H9 (cell line): ENCODE data around the gene PITPNB. TPM values are rescaled to one million over a fixed set of nuclear protein-coding genes. Genes with fewer than 3 reads are reported as not detected.

Source experiments
- DNase-seq: peaks from one replicate; pipeline ENCODE4 v3.0.0-alpha.2; 2017
- H2AFZ ChIP-seq: one replicate; pipeline ENCODE4 v1.6.1; 2013; ENCODE audit warnings: mild to moderate bottlenecking, low read length, control low read depth, moderate library complexity
- H2AK5ac ChIP-seq: 2 replicates; pipeline ENCODE4 v1.6.1; 2013; ENCODE audit warnings: low read length, control low read depth, mixed read lengths; ENCODE audit not compliant: insufficient read length
- H2BK120ac ChIP-seq: one replicate; pipeline ENCODE4 v1.6.1; 2013; ENCODE audit warnings: low read depth, mild to moderate bottlenecking, low read length, control low read depth, inconsistent platforms; ENCODE audit not compliant: poor library complexity, severe bottlenecking
- H2BK12ac ChIP-seq: 2 replicates; pipeline ENCODE4 v1.6.1; 2013; ENCODE audit warnings: low read length, control low read depth, mixed read lengths, low read depth; ENCODE audit not compliant: insufficient read length
- H2BK15ac ChIP-seq: 2 replicates; pipeline ENCODE4 v1.6.1; 2013; ENCODE audit warnings: low read depth, low read length, control low read depth
- H2BK20ac ChIP-seq: one replicate; pipeline ENCODE4 v1.6.1; 2013; ENCODE audit warnings: low read depth, mild to moderate bottlenecking, low read length, control low read depth, inconsistent platforms; ENCODE audit not compliant: poor library complexity, severe bottlenecking
- H2BK5ac ChIP-seq: 2 replicates; pipeline ENCODE4 v1.6.1; 2013; ENCODE audit warnings: low read length, control low read depth, mixed read lengths; ENCODE audit not compliant: insufficient read length
- H3K14ac ChIP-seq: 2 replicates; pipeline ENCODE4 v1.6.1; 2013; ENCODE audit warnings: low read length, control low read depth; ENCODE audit not compliant: insufficient read depth
- H3K18ac ChIP-seq: 2 replicates; pipeline ENCODE4 v1.6.1; 2013; ENCODE audit warnings: low read depth, mild to moderate bottlenecking, mixed read lengths, low read length, control low read depth; ENCODE audit not compliant: insufficient read length
- H3K23ac ChIP-seq: 2 replicates; pipeline ENCODE4 v1.6.1; 2013; ENCODE audit warnings: low read length, control low read depth, mixed read lengths, low read depth; ENCODE audit not compliant: insufficient read length
- H3K23me2 ChIP-seq: 2 replicates; pipeline ENCODE4 v1.6.1; 2013; ENCODE audit warnings: low read depth, mild to moderate bottlenecking, mixed read lengths, low read length, control low read depth; ENCODE audit not compliant: insufficient read length, poor library complexity, severe bottlenecking
- H3K27ac ChIP-seq: 2 replicates; pipeline ENCODE4 v1.5.1; 2013; ENCODE audit warnings: low read length, control low read depth, mixed read lengths, low read depth; ENCODE audit not compliant: insufficient read length
- H3K27me3 ChIP-seq: 2 replicates; pipeline ENCODE4 v1.6.1; 2013; ENCODE audit warnings: low read length, control low read depth, inconsistent platforms; ENCODE audit not compliant: insufficient read depth
- H3K4ac ChIP-seq: 2 replicates; pipeline ENCODE4 v1.6.1; 2013; ENCODE audit warnings: low read depth, mild to moderate bottlenecking, control low read depth, inconsistent platforms, low read length, moderate library complexity
- H3K4me1 ChIP-seq: 2 replicates; pipeline ENCODE4 v1.6.1; 2013; ENCODE audit warnings: low read length, control low read depth, inconsistent platforms; ENCODE audit not compliant: insufficient read depth
- H3K4me2 ChIP-seq: 2 replicates; pipeline ENCODE4 v1.6.1; 2013; ENCODE audit warnings: low read length, control low read depth, mixed read lengths; ENCODE audit not compliant: insufficient read length, insufficient read depth
- H3K56ac ChIP-seq: 2 replicates; pipeline ENCODE4 v1.6.1; 2013; ENCODE audit warnings: low read depth, mild to moderate bottlenecking, mixed read lengths, low read length, control low read depth; ENCODE audit not compliant: insufficient read length
- H3K79me1 ChIP-seq: 2 replicates; pipeline ENCODE4 v1.6.1; 2013; ENCODE audit warnings: low read depth, mild to moderate bottlenecking, moderate library complexity, low read length, control low read depth, inconsistent platforms; ENCODE audit not compliant: insufficient read depth, poor library complexity, severe bottlenecking
- H3K79me2 ChIP-seq: 2 replicates; pipeline ENCODE4 v1.6.1; 2013; ENCODE audit warnings: low read length, control low read depth, inconsistent platforms; ENCODE audit not compliant: insufficient read depth
- H3K9ac ChIP-seq: 2 replicates; pipeline ENCODE4 v1.6.1; 2013; ENCODE audit warnings: low read length, control low read depth, mixed read lengths; ENCODE audit not compliant: insufficient read length; ENCODE audit errors: extremely low read depth
- H3K9me3 ChIP-seq: one replicate; pipeline ENCODE4 v1.6.1; 2013; ENCODE audit warnings: low read depth, low read length, inconsistent platforms; ENCODE audit not compliant: control insufficient read depth
- H3T11ph ChIP-seq: one replicate; pipeline ENCODE4 v1.6.1; 2013; ENCODE audit warnings: mild to moderate bottlenecking, low read length, control low read depth, inconsistent platforms
- H4K20me1 ChIP-seq: one replicate; pipeline ENCODE4 v1.6.1; 2013; ENCODE audit not compliant: control insufficient read depth, insufficient read length, insufficient read depth
- H4K5ac ChIP-seq: 2 replicates; pipeline ENCODE4 v1.6.1; 2013; ENCODE audit warnings: low read depth, mild to moderate bottlenecking, mixed read lengths, low read length, control low read depth; ENCODE audit not compliant: insufficient read length
- H4K8ac ChIP-seq: replicated peaks from 2 replicates; pipeline ENCODE4 v1.6.1; 2013; ENCODE audit warnings: low read length, control low read depth, mixed read lengths, low read depth; ENCODE audit not compliant: insufficient read length
- H4K91ac ChIP-seq: 2 replicates; pipeline ENCODE4 v1.6.1; 2013; ENCODE audit warnings: low read depth, mild to moderate bottlenecking, moderate library complexity, mixed read lengths, low read length, control low read depth; ENCODE audit not compliant: insufficient read length
- H3K27ac Mint-ChIP-seq, 3 experiments: 2 replicates in 2 of 3; 3 replicates in 1 of 3; pipeline ENCODE4 v1.8.0; 2020 to 2021; ENCODE audit warnings: mixed read lengths in 3 of 3, mild to moderate bottlenecking in 1 of 3, moderate library complexity in 1 of 3
- H3K27me3 Mint-ChIP-seq: 2 replicates; pipeline ENCODE4 v1.8.0; 2021; ENCODE audit warnings: low read depth, mild to moderate bottlenecking, moderate library complexity, mixed read lengths
- H3K36me3 Mint-ChIP-seq, 3 experiments: 2 replicates in 2 of 3; 3 replicates in 1 of 3; pipeline ENCODE4 v1.8.0; 2020 to 2021; ENCODE audit warnings: low read depth in 3 of 3, mixed read lengths in 3 of 3; ENCODE audit not compliant: insufficient read depth in 1 of 3
- H3K4me1 Mint-ChIP-seq, 2 experiments: 2 replicates each; pipeline ENCODE4 v1.8.0; 2020; ENCODE audit warnings: mixed read lengths in 2 of 2
- H3K4me3 Mint-ChIP-seq, 2 experiments: 2 replicates in 1 of 2; 3 replicates in 1 of 2; pipeline ENCODE4 v1.8.0; 2020 to 2021; ENCODE audit warnings: mild to moderate bottlenecking in 2 of 2, mixed read lengths in 2 of 2, moderate library complexity in 1 of 2
- H3K9me3 Mint-ChIP-seq, 2 experiments: 2 replicates in 1 of 2; 3 replicates in 1 of 2; pipeline ENCODE4 v1.8.0; 2020; ENCODE audit warnings: mild to moderate bottlenecking in 2 of 2, mixed read lengths in 2 of 2, moderate library complexity in 1 of 2
- WGBS: extraction: QIAGEN DNeasy Blood & Tissue Kit; methylation state at CpG from one replicate; pipeline ENCODE4 v1.1.7; 2013; ENCODE audit warnings: missing lambda C conversion rate, low lambda C conversion rate, mixed read lengths; ENCODE audit not compliant: insufficient read length; ENCODE audit errors: extremely low coverage; 5-methylcytosine and 5-hydroxymethylcytosine counted together
- total RNA-seq: library from RNA; stranded (reverse); gene quantifications from 2 replicates; pipeline ENCODE4 v1.2.1, GENCODE V29; 2021
- TF ChIP-seq, protein P1 (sequence below): fragments of 200-600 bp; sonication (generic); conservative IDR thresholded peaks from 3 replicates; pipeline ENCODE4 v1.8.0; 2021; ENCODE audit warnings: antibody characterized with exemption, mild to moderate bottlenecking

Gene PITPNB
- total RNA-seq, 1 experiment from 2014 or later, result 106 TPM

DNA sequence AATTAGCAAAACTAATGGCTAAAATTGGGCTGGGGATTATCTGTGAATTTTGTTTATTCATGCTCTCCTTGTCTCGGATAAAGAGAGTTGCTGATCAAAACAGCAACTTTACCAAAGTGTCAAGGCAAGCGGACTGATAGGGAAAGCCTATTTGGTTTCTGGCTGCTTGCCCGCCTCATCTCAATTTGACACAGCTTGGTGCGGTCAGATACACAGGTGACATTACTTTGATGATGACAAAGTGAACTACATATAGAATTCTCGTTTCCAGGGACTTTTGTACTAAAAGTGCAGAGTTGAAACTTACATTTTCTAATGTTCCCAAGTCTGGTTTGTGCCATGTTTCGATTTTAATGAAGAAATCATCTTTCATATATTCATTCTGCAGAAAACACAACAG, 22.8 kb downstream of the PITPNB start:
- H3K9me3 ChIP-seq, result no peaks in the 10 kb centered on the region
- no peak overlapping the region for H3K56ac ChIP-seq
- no peak overlapping the region for H3K27ac ChIP-seq
- peaks cover 21 to 77% (median 72%) of the 10 kb centered on the region in 3 experiments; a peak in 6 of 7 replicates for H3K36me3 Mint-ChIP-seq
- H2BK5ac ChIP-seq, result no peak overlapping the region
- no peak overlapping the region for H2BK15ac ChIP-seq
- no peak overlapping the region for H3T11ph ChIP-seq
- H2AFZ ChIP-seq, result no peak overlapping the region
- no peaks in the 10 kb centered on the region for H3K23me2 ChIP-seq
- no peaks in the 10 kb centered on the region for H3K27me3 Mint-ChIP-seq
- H3K79me1 ChIP-seq, result peaks cover 2% of the 10 kb centered on the region
- H3K4me1 ChIP-seq, result no peaks in the 10 kb centered on the region
- no peaks in the 10 kb centered on the region for H3K9me3 Mint-ChIP-seq
- H2BK12ac ChIP-seq, result no peak overlapping the region
- no CpG with 5 or more reads among the region's 6 CpGs for WGBS
- no peak overlapping the region for H3K18ac ChIP-seq
- TF ChIP-seq, protein P1, sequence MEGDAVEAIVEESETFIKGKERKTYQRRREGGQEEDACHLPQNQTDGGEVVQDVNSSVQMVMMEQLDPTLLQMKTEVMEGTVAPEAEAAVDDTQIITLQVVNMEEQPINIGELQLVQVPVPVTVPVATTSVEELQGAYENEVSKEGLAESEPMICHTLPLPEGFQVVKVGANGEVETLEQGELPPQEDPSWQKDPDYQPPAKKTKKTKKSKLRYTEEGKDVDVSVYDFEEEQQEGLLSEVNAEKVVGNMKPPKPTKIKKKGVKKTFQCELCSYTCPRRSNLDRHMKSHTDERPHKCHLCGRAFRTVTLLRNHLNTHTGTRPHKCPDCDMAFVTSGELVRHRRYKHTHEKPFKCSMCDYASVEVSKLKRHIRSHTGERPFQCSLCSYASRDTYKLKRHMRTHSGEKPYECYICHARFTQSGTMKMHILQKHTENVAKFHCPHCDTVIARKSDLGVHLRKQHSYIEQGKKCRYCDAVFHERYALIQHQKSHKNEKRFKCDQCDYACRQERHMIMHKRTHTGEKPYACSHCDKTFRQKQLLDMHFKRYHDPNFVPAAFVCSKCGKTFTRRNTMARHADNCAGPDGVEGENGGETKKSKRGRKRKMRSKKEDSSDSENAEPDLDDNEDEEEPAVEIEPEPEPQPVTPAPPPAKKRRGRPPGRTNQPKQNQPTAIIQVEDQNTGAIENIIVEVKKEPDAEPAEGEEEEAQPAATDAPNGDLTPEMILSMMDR, result no peak
- no peaks in the 10 kb centered on the region for H3K79me2 ChIP-seq
- no peak overlapping the region for H4K91ac ChIP-seq
- H4K8ac ChIP-seq, result no peak overlapping the region
- no peak overlapping the region for H3K4me3 Mint-ChIP-seq
- no peak overlapping the region for H3K4me2 ChIP-seq
- no peak for DNase-seq
- H3K27me3 ChIP-seq, result no peaks in the 10 kb centered on the region
- H3K4ac ChIP-seq, result no peak overlapping the region
- no peak overlapping the region for H2BK120ac ChIP-seq
- H4K20me1 ChIP-seq, result no peaks in the 10 kb centered on the region
- H3K23ac ChIP-seq, result no peak overlapping the region
- peaks cover 2 to 7% of the 10 kb centered on the region in 2 experiments; a peak in 1 of 4 replicates for H3K4me1 Mint-ChIP-seq
- no peak overlapping the region for H3K14ac ChIP-seq
- no peak overlapping the region for H3K9ac ChIP-seq
- no peak overlapping the region for H2BK20ac ChIP-seq
- no peak overlapping the region for H4K5ac ChIP-seq
- H2AK5ac ChIP-seq, result no peak overlapping the region
- no peak overlapping the region; a peak in 1 of 7 replicates for H3K27ac Mint-ChIP-seq
